ENCODE data around the gene PHF21A. TPM values are rescaled to one million over a fixed set of nuclear protein-coding genes. Genes with fewer than 3 reads are reported as not detected.

Gene PHF21A
- total RNA-seq, 4 donors from 2014 or later = 34.4 to 58.6 (median 47.7) TPM

DNA sequence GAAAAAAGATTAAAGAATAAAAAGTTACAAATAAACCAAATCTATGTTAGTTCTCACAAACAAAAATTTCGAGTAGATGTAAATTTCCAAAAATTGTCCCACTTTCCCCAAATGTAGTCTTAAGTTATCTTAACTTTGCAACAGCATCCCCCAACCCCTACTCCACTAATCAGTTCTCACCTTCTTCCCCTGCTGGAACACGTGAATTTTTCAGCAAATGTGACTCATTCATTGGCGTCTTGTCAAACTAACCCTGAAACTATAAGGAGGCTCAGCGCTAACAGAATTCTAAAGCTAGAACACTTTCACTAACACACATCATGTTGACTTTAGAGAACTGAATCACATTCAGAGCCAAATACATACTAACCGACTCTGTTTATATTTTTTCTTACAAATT, 46.1 kb downstream of the PHF21A start:
- no peak for TF ChIP-seq CTCF (IDR thresholded peaks at IDR 0.05; ENCODE audit: low read depth)

DNA sequence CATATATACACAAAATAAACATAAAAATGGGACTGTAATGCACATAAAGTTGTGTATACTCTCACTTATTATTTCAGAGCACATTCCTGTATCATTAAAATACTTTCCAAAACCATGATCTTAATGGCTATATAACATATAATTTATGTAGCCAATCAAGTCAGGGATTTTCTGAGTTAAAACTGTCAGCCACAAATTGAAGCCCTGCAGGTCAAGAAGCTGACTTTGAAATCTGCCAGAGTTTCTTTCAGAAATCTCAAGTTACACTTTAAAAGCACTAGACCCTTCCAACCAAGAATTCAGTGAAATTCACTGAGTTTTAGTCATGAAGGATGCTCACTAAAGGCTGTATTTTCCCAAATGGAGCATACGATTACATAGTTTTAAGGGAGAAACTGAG, 47.6 kb downstream of the PHF21A start:
- TF ChIP-seq CTCF (IDR thresholded peaks at IDR 0.05; ENCODE audit: low read depth) = no peak

GRCh38 chr11:46072172-46072964, 48.9 kb downstream of the PHF21A start:
- TF ChIP-seq CTCF (IDR thresholded peaks at IDR 0.05; ENCODE audit: low read depth) = no peak

DNA sequence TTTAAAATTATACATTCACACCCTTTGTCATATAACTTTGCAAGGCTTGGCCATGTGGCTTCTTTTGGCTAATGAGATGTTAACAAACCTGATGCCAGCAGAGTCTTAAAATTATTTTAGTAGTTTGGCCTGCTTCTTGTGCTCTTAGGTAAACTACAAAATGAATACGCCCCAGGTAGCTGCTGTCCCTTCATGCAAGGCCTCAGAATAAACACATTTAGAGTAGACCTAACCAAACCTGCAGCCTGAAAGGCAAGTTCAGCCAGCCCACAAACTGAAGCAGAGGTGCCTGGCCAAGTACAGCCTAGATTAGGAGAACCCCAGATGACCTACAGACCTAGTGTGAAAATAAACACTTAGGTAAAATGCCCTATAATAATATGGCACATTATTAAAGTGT, 50.2 kb downstream of the PHF21A start:
- TF ChIP-seq CTCF (IDR thresholded peaks at IDR 0.05; ENCODE audit: low read depth) = no peak

DNA sequence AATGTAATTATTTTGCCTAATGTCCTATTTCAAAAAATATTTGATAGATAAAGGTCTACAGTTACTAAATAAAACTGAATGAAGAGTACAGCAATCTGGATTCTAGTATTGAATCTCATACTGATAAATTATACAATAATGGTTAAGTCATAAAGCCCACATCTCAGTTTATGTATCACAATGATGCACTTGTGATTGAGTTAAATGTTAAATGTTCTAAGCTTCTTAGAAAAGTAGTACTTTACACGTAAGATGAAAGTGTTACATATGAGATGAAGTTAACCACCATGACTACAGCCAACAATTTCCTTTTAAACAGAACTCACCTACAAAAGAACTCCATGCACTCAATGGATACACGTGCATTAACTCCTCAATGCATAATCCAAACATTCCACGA, 51.7 kb downstream of the PHF21A start:
- TF ChIP-seq CTCF (IDR thresholded peaks at IDR 0.05; ENCODE audit: low read depth) = no peak

DNA sequence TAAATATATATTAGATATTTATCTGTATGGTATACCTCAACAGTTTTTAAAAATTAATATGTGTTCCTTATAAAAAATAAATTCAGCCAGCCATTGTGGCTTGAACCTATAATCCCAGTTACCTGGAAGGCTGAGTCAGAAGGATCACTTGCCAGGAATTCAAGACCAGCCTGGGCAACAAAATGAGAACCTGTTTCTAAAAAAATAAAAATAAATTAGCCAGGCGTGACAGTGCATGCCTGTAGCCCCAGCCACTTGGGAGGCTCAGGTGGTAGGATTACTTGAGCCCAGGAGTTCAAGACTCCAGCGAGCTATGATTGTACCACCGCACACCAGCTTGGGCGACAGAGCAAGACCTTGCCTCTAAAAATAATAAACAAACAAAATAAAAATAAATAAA, 54.9 kb downstream of the PHF21A start:
- no peak for TF ChIP-seq CTCF (IDR thresholded peaks at IDR 0.05; ENCODE audit: low read depth)

- TF ChIP-seq CTCF (IDR thresholded peaks at IDR 0.05; ENCODE audit: low read depth) = no peak
Observed at GRCh38 chr11:46065681-46066080, 55.6 kb downstream of the PHF21A start.
